Measurements from ENCODE around the gene CPSF6.
"Not testable (repeated sequence)": the region's sequence is repeated elsewhere in the genome, so short reads cannot be mapped to it uniquely, and the experiment has no call there.

GRCh38 chr12:69317233-69317632, 77.9 kb downstream of the CPSF6 start:
- not testable (repeated sequence) for TF ChIP-seq POLR2A (IDR thresholded peaks at IDR 0.05; ENCODE audit: low read depth); CTCF (IDR thresholded peaks at IDR 0.05); POLR2AphosphoS5 (IDR thresholded peaks at IDR 0.05)
